NCI-H2227 treated with DMSO at 0.1 percent for 48 hours (cell line): ENCODE results near the gene RB1.
"Not testable (repeated sequence)": the region's sequence is repeated elsewhere in the genome, so short reads cannot be mapped to it uniquely, and the experiment has no call there.

Experiments used
- DNase-seq: peaks from one replicate; lab custom pipeline; 2025; lab: John Stamatoyannopoulos, UW

Gene RB1

DNA sequence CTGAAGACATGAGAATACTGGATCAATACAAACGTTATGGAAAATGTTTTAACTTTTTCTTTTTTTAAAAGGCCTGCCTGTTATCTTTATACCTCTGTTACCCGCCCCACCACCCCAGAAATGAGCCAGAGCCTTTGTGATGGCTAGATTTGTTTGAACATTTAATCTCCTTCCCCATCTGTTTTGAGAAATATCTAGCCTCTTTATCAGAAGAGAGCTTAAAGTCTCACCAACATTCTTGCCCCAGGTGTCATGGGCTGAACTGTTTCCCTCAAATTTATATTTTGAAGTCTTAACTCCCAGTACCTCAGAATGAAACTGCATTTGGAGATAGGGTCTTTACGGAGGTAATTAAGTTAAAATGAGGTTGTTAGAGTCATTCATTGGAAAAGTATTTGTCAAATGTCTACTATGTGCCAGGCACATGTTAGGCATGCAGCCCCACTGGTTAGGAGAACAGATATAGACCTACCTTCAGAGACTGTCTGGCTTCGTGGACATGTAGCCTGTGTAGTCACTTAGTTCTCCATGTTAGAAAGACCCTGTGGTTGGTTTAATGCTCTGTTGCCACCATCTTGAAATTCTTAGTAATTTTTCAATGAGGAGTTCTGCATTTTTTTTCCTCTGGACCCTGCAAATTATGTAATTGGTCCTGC is 6.3 kb upstream of the RB1 start:
- DNase-seq = no peak

DNA sequence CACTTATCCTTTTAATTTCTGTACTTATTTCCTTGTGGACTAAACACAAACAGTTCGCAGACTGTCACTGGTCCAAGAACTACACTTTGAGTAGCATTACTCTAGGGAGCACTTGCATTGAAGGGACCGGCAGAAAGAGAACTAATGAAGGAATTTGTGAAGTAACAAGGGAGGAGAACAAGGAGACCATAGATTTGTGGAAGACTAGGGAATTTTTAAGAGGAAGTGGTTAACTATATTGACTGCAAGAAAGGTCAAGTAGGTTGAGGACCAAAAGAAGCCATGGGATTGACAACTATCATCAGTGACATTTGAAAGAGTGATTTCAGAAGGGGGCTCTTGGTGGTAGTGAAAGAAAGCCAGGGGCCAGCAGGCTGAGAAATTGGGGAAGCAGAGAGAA is 4.0 kb upstream of the RB1 start:
- no peak for DNase-seq

DNA sequence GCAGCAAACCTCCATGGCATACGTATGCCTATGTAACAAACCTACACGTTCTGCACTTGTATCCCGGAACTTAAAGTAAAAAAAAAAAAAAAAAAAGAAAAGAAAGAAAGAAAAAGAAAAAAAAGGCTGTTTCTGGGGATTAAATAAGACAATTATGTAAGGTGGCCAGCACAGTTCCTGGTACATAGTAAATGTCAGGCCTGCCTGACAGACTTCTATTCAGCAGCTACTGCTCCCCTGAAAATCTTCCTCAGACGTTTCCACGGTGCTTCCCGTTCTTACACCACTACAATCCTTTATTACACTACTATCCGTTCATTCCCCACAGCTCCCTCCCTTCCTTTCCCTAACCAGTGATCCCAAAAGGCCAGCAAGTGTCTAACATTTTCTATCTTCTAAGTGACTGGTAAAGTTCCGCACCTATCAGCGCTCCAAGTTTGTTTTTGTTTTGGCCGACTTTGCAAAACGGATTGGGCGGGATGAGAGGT is 636 bp upstream of the RB1 start:
- no peak for DNase-seq

DNA sequence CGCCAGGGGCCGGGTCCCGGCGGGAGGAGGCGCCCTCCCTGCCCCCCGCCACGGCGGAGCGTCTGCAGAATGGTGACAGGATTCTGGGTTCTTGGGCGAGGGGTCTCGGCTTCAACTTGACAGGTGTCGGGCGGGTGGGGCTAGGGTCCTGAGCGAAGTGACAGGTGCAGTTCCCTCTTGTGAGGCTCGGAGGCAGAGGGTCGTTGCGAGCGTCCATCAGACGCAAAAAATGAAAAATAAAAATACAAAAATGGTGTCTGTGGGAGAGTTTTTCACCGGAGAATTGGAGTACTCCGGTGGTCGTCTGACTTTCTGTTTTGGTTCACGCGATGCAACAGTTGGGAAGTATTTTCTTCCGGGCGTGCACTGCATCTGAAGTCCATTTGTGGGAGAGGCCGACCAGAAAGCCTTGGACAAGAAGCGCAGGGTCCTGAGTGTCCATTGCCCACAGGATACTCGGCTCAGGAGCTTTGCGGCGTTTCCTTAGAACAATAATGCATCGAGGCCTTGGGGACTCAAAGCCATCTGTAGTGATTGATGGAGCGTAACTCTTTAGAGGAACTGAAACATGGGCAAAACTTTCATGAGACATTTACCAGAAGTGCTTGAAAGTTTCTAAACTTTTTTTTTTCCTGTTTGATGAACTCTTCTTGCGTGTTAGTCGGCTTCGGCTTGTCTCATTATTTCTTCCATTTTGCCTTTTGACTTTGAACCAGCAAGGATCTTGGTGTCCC is 759 bp downstream of the RB1 start:
- DNase-seq = no peak

DNA sequence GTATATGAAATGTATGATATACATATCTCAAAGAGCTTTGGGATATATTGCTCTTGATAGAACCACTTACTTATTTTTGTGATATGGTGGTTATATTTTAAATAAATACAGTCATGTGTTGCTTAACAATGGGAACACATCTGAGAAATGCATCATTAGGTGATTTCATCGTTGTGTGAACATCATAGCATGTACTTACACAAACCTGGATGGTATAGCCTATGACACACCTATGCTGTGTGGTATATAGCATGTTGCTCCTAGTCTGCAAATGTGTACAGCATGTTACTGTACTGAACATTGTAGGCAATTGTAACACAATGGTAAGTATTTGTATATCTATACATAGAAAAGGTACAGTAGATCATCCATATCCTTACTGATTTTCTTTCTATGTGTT is 7.7 kb downstream of the RB1 start:
- no peak for DNase-seq

DNA sequence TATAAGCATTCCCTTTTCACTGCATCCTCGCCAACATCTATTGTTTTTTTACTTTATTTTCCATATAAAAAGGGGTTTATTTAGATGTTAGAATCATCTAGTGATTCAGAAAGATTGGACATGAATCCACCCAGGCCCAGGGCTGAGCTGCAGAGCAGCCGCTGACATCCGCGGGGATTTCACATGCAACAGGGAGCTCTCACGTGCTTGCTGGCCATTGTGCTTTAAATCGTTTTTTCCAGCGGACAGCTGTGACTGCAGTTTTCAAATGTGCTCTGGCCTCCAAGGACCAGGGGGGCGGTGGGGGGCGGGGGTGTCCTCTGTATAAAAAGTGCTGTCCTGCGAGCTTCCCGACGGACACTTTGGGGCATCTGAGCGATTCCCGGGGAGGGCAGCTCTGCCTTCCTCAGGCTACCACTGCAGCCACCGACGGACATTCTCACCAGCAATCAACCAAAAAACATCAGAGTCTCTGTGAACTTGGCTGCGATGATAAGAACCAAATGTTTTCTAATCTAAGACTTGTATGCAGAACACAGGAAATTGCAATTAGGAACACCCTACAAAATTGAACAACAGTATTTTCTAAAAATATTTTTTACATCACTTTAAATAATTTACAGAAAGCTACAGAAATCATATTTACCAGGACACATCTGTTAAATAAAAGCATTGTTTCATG is 12.6 kb downstream of the RB1 start:
- no peak for DNase-seq

DNA sequence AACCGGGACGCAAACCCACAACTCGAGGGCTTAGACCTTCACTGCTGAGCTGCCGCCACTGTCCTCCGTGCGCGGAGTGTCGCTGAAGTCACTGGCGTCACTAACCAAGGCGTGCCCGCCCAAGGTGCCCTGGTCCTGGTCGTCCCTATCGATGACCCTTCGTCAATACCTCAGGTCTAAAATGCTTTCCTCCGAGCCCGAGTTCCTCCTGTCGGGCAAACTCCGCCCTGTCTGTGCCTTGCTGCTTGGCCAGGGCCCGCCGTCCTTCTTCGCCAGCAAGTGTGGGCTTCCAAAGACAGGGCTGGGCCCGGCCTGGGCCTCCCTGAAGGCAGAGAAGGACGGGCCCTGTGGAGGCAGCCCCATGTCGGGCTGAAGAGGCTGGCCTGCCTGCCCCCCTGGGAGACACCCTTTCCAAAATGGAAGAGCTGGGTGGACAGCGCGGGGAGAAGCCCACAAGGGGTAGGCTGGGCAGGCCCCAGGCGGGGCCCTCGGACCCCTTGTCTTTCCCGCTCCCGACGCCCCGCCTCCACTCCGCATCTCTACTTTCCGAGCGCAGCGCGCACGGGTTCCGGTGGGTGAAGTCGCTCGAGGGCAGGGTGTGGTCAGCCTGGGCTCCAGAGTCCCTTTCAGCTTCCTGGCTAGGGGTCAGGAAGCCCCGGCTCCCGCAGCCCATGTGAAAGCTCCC is 13.4 kb downstream of the RB1 start:
- DNase-seq = no peak

DNA sequence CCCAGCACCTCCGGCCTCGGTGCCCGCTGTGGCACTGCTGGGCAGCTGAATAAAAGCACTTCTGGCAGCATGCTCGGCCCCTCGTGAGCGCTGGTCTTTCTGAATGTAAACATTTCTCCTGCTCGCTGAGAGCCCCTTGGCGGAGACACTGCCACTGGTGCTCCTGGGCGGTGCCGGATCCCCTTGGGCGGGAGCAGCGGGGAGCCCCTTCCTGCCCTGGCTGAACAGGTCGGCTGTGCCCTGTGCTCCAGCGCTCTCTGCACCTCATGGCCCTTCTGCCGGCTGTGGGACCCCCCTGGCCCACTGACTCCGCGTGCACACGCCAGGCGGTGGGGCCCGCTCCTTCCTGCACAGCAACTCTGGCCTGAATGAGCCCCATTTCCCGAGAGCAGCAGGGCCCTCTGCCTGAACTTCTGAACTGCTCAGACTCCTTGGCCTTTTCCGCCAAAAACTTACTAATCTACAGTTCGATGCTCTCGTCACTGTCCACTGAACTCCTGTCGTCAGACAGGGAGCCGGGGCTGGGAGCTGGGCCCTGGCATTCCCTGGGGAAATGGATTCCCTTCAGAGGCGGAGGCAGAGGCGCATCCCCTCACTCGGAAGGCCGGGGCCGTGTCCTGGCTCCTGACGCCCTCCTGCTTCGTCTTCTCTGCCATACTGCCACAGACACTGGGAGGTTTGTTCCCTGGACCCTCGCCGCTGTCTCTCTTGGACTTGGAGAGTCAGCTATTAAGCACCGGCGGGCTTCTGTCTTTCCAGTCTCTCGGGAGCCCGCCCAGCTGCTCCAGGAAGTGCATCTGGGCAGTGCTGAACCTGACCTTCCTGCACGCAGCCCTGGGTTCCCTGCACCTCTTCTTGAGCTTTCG is 14.2 kb downstream of the RB1 start:
- DNase-seq = no peak

DNA sequence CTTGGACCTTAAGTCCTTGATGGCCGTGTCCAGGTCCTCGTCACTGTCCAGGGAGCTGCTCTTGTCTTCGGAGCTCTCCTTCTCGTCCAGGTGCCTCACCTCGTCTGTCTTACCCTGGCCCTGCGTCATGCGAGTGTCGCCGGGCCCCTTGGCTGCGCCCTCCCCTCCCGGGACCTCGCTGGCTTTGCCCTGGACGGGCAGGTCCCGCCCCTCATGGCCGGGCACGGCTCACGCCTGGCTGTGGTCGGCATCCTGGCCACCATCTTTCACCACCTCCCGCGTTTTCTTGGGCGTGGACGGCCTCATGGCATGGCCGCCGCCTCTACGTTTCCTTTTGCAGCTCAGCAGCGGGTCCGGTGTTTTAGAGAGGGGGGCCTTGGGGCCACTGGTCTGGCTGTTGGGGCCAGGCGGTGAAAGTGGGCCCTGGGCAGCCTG is 14.8 kb downstream of the RB1 start:
- DNase-seq = no peak

DNA sequence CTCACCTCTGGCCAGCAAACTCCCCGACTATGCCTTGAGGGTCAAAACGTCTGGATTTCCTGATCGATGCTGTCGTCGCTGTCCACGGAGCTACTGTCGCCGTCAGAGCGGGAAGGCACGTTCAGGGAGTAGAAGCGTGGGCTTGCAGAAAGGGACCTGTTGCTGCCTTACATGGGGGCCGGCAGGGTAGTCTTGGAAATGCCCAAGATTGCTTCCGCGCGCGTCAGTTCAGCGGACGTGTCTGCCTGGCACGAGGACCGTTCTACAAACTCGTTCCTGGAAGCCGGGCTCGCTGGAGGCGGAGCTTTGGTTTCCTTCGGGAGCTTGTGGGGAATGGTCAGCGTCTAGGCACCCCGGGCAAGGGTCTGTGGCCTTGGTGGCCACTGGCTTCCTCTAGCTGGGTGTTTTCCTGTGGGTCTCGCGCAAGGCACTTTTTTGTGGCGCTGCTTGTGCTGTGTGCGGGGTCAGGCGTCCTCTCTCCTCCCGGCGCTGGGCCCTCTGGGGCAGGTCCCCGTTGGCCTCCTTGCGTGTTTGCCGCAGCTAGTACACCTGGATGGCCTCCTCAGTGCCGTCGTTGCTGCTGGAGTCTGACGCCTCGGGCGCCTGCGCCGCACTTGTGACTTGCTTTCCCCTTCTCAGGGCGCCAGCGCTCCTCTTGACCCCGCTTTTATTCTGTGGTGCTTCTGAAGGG is 15.4 kb downstream of the RB1 start:
- no peak for DNase-seq

DNA sequence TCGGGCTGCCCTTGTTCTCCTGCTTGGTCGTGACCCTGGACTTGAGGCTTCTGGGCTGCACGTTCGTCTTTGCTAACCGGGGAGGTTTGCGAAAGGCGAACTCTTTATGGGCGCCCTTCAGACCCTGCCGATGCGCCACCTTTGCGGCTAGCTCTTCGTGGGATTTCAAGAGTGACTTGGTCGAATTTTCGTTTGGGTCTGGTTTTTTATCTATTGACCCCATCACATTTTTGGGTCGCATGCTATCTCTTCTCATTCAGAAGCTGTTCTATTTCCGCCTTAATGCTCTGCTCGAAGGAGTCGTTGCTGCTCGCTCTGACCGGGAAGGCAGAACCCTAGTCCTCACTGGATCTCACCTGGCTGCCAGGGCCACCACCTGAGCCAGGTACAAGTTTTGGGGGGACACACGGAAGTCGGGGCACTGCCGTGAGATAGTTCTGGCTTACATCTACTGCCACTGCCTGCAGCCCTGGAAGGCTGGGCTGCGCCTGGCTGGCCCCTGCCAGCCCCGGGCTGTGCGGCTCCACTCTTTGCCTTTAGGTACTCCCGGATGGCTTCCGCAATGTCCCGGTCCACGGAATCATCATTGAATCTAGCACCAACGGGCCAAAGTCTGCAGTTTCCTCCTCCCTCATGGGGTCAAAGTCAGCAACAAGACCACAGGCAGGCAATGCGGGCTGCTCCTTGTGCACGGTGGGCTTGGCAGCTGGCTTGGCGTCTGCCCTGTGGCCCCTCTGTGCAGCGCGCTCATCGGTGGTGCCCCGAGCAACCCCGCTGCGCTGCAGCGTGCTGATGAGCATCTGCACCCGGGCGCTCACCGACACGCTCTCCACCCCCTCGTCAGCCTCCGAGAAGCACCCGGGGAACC is 16.2 kb downstream of the RB1 start:
- no peak for DNase-seq

DNA sequence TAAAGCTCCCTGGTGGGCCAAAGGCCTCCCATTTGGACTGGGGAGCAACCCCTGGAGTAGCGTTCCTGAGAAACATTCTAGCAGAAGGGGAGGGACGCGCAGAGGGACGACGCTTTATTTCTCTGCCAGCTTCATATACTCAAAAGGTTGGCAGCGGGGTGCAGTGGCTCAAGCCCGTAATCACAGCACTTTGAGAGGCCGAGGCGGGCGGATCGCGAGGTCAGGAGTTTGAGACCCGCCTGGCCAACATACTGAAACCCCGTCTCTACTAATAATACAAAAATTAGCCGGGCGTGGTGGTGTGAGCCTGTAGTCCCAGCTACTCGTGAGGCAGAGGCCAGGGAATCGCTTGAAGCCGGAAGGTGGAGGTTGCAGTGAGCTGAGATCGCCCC is 16.8 kb downstream of the RB1 start:
- no peak for DNase-seq

DNA sequence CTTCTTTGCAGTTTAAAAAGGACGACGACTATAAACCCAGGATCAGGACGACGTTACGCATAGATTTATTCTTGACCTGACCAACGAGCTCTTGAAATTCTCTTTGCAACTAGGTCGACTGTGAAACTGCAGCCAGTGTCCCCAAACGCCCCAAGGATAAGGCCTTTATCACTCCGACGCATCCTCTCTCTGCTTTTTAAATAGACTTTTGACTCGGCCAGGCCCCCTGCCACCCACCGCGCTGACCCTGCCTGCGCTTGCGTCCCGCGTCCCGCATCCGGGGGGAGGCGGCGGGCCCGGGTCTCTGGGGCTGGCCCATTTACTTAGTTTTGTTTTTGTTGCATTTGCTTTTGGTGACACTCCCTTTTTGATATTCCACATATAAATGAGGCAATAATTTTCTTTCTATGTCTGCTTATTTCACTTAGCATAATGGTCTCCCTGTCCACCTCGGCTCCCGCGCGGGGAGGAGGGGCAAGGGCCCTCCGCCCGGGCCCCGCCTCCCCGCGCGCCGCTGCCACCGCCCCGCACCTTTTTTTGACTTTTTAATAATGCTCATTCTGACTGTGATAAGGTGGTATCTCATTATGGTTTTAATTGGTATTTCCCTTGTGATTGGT is 17.4 kb downstream of the RB1 start:
- no peak for DNase-seq

DNA sequence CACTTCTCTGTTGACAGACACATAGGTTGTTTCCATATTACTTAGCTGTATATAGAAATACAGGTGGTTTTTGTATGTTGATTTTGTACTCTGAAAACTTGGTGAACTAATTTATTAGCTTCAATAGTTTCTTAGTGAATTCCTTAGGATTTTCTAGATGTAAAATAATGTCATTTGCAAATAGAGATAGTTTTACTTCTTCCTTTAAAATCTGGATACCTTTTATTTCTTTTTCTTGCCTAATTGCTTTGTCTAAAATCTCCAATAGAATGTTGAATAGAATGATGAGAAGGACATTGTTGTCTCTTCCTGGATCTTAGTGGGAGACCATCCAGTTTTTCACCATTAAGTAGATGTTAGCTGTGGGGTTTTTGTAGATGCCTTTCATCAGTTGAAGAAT is 18.7 kb downstream of the RB1 start:
- no peak for DNase-seq

DNA sequence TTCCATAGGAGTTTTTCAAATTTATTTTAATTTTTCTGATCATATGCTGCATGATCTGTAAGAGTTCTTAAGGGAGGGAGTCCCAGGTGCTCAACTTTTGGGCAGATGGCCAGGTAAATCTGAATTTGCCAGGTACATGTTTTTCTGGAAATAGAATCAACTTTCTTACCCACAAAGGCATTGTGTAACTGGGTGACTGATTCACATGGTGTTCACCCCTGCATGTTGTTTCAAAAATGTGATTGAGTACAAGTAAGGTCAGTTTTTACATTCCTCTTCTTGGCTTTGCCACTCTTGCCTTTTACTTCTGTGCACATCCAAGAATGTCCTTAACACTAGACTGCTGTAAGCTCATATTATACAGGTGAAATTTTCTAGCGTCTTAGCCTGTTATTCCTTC is 30.4 kb downstream of the RB1 start:
- DNase-seq = no peak

DNA sequence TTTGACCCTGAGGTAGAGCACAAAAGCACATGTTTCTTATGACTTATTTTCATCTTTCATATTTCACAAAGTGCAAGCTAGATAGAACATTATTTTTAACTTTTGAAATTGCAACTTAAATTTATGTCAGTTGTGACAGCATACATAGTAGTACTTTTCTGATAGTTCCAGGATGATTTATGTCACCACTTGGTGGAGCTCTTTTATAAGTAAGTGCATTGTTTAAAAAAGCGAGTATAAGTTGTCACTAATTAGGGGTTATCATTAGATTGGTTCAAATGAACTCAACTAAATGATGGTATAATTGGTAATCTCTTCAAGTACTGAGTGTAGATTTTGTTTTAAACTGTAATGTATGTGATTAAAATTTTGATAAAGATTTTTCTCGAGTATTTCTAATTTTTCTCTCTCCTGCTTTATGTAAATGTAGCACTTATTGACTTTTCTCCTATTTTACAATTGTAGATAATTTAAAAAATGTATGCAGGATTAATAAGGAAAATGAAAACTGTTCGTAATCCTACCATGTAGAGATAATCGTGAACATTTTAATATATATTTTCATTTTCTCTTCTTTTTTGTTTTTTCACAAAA is 31.1 kb downstream of the RB1 start:
- DNase-seq = no peak

DNA sequence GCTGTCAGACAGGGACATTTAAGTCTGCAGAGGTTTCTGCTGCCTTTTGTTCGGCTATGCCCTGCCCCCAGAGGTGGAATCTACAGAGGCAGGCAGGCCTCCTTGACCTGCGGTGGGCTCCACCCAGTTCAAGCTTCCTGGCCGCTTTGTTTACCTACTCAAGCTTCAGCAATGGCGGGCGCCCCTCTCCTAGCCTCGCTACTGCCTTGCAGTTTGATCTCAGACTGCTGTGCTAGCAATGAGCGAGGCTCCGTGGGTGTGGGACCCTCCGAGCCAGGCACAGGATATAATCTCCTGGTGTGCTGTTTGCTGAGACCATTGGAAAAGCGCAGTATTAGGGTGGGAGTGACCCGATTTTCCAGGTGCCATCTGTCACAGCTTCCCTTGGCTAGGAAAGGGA is 35.6 kb downstream of the RB1 start:
- not testable (repeated sequence) for DNase-seq

DNA sequence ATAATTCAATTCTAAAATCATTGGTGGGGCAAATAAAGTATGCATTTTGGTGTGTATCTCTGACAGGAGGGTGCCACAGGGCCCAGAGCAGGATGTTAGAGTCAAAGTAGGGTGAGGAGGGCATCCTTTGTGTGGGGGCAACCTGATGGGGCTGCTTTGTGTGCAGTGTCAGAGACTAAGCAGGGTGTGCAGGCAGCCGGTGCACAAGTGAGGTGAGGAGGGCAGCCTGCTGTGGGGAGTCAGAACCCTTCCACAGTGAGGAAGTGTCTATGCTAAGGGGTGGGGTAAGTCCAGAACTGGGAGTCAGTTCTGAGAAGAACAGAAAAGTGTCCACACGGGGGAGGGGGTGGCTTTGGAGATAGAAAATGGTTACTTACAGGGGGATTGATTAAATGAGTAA is 40.7 kb downstream of the RB1 start:
- no peak for DNase-seq

DNA sequence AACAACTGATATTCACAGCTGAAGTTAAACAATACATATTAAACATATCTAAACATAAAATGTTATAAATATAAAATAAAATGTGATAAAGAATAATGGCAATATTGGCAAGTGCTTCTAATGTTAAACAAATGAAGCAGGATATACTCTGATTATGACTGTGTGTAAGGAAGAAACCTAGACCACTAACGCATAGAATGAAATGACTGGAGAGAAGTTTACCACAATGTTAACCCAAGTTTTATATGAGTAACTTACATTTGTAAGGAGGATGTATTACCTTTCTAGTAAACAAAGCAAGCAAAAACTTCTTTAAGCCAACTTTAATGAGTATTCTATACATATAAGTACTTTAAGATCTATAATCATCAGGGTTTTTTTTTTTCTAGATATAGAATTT is 43.0 kb downstream of the RB1 start:
- DNase-seq = no peak
